Breast epithelium (tissue), 3 donors: ENCODE measurements around the gene C19orf47.

Experiments
- POLR2A ChIP-seq: fragments of 450-650 bp; IDR thresholded peaks from one replicate; pipeline ENCODE4 v1.6.1; 2016; ENCODE audit warnings: antibody characterized with exemption, mild to moderate bottlenecking, moderate library complexity
- POLR2AphosphoS5 ChIP-seq, 3 donors: sonication (generic); formaldehyde crosslinking; IDR thresholded peaks; one replicate each; pipeline ENCODE4 v1.6.1; 2017; ENCODE audit warnings: antibody characterized with exemption in 3 of 3
- TF ChIP-seq, protein P1 (sequence below), 3 donors: fragments of 450-650 bp; IDR thresholded peaks; one replicate each; pipeline ENCODE4 v1.5.1; 2016 to 2017; ENCODE audit warnings: antibody characterized with exemption in 3 of 3, mild to moderate bottlenecking in 3 of 3, moderate library complexity in 3 of 3

- TF ChIP-seq, protein P1, sequence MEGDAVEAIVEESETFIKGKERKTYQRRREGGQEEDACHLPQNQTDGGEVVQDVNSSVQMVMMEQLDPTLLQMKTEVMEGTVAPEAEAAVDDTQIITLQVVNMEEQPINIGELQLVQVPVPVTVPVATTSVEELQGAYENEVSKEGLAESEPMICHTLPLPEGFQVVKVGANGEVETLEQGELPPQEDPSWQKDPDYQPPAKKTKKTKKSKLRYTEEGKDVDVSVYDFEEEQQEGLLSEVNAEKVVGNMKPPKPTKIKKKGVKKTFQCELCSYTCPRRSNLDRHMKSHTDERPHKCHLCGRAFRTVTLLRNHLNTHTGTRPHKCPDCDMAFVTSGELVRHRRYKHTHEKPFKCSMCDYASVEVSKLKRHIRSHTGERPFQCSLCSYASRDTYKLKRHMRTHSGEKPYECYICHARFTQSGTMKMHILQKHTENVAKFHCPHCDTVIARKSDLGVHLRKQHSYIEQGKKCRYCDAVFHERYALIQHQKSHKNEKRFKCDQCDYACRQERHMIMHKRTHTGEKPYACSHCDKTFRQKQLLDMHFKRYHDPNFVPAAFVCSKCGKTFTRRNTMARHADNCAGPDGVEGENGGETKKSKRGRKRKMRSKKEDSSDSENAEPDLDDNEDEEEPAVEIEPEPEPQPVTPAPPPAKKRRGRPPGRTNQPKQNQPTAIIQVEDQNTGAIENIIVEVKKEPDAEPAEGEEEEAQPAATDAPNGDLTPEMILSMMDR (IDR thresholded peaks at IDR 0.05): no peak
- TF ChIP-seq POLR2AphosphoS5 (IDR thresholded peaks at IDR 0.05): no peak
- TF ChIP-seq POLR2A: no peak
These were observed 8.7 kb upstream of the C19orf47 start for GRCh38 chr19:40356681-40357595.
